HepG2 (cell line): ENCODE measurements around the gene FAM53C. TPM values are rescaled to one million over a fixed set of nuclear protein-coding genes. Genes with fewer than 3 reads are reported as not detected.
"Not testable (repeated sequence)": the region's sequence is repeated elsewhere in the genome, so short reads cannot be mapped to it uniquely, and the experiment has no call there.

ENCODE experiments used
- ATAC-seq: fragments of 200-7000 bp; cut with Tn5 transposase; 3 replicates; pipeline ENCODE4 v1.9.1; 2020; ENCODE audit warnings: mild to moderate bottlenecking, moderate library complexity
- BruUV-seq: library from RNA; stranded (reverse); fragments of 400-500 nt; replicated peaks from 2 replicates; lab custom pipeline; 2021; lab: Mats Ljungman, UMichigan
- CTCF ChIA-PET: fragments of 300-600 bp; formaldehyde crosslinking; extraction: SDS; loops from one replicate; lab custom pipeline; 2021; ENCODE audit warnings: low total read pairs, inconsistent platforms, low intra/inter-chr PET ratio; lab: Yijun Ruan, JAX
- POLR2A ChIA-PET: fragments of 350-600 bp; sonication (Branson Sonifier 250); formaldehyde crosslinking; loops from one replicate; lab custom pipeline; 2020; ENCODE audit warnings: antibody characterized with exemption, inconsistent platforms; lab: Yijun Ruan, JAX
- DNase-seq: peaks from one replicate; pipeline ENCODE4 v3.0.0-alpha.2; 2015; ENCODE audit warnings: low spot score
- FAIRE-seq: peaks from 3 replicates; lab custom pipeline; 2011; peaks lifted over from hg19 to GRCh38; lab: Jason Lieb, UNC
- H2AFZ ChIP-seq: one replicate; pipeline ENCODE4 v1.6.1; 2011; ENCODE audit warnings: low read length, inconsistent platforms
- H3K27ac ChIP-seq: fragments of 300-600 bp; 3 replicates; pipeline ENCODE4 v1.8.0; 2011; ENCODE audit warnings: mixed run types, mild to moderate bottlenecking, mixed read lengths, low read length, inconsistent platforms; ENCODE audit not compliant: insufficient read depth; ENCODE audit errors: extremely low read length
- H3K27me3 ChIP-seq, 2 experiments: fragments of 200-600 bp in 1 of 2; 2 replicates in 1 of 2; 3 replicates in 1 of 2; pipeline versions ENCODE4 v1.6.0 to v1.8.0; 2011; ENCODE audit warnings: low read length in 2 of 2, mild to moderate bottlenecking in 2 of 2, moderate library complexity in 2 of 2, inconsistent platforms in 1 of 2; ENCODE audit not compliant: insufficient read depth in 2 of 2, control insufficient read depth in 1 of 2
- H3K36me3 ChIP-seq, 2 experiments: fragments of 200-600 bp in 1 of 2; replicated peaks in 1 of 2; 2 replicates in 1 of 2; 3 replicates in 1 of 2; pipeline versions ENCODE4 v1.5.1 to v1.8.0; 2011; ENCODE audit warnings: low read length in 2 of 2, inconsistent platforms in 1 of 2; ENCODE audit not compliant: insufficient read depth in 2 of 2, control insufficient read depth in 1 of 2
- H3K4me1 ChIP-seq: 2 replicates; pipeline ENCODE4 v1.5.1; 2012; ENCODE audit warnings: low read length, inconsistent platforms; ENCODE audit not compliant: insufficient read depth
- H3K4me2 ChIP-seq: 2 replicates; pipeline ENCODE4 v1.6.0; 2011; ENCODE audit warnings: low read depth, low read length, inconsistent platforms
- H3K4me3 ChIP-seq, 3 experiments: fragments of 200-600 bp in 1 of 3; sonication (generic), shearing (Covaris generic) in 1 of 3; replicated peaks in 1 of 3; 2 replicates each; pipeline ENCODE4 v1.5.1; 2011 to 2016; ENCODE audit warnings: low read length in 3 of 3, inconsistent platforms in 2 of 3, low read depth in 2 of 3, mild to moderate bottlenecking in 2 of 3, control low read depth in 1 of 3, mixed read lengths in 1 of 3; ENCODE audit not compliant: insufficient read depth in 1 of 3
- H3K79me2 ChIP-seq: one replicate; pipeline ENCODE4 v1.6.1; 2011; ENCODE audit warnings: low read length, inconsistent platforms; ENCODE audit not compliant: insufficient read depth
- H3K9ac ChIP-seq: 2 replicates; pipeline ENCODE4 v1.6.0; 2011; ENCODE audit warnings: mild to moderate bottlenecking, low read depth, low read length, inconsistent platforms; ENCODE audit not compliant: insufficient read depth
- H3K9me3 ChIP-seq: 2 replicates; pipeline ENCODE4 v1.5.1; 2012; ENCODE audit warnings: mild to moderate bottlenecking, low read length
- H4K20me1 ChIP-seq: 2 replicates; pipeline ENCODE4 v1.6.0; 2011; ENCODE audit warnings: inconsistent platforms, mild to moderate bottlenecking, low read length, moderate library complexity; ENCODE audit not compliant: insufficient read depth
- RBFOX2 ChIP-seq: fragments of 200-400 bp; formaldehyde crosslinking; IDR thresholded peaks from 2 replicates; pipeline ENCODE4 v1.6.1; 2017; ENCODE audit warnings: low read depth, mild to moderate bottlenecking, low read length
- ZNF430 ChIP-seq: sonication (generic); formaldehyde crosslinking; IDR thresholded peaks from 2 replicates; pipeline ENCODE4 v1.9.0; 2021; ENCODE audit warnings: mild to moderate bottlenecking, missing genetic modification reagents
- WGBS: methylation state at CpG from one replicate; pipeline ENCODE4 v1.1.6; 2017; ENCODE audit warnings: low lambda C conversion rate; 5-methylcytosine and 5-hydroxymethylcytosine counted together
- in situ Hi-C: cut with HindIII; loops from 2 replicates; pipeline ENCODE4 v1.10.0; 2017; ENCODE audit warnings: low pct_unique_long_range_greater_than_20kb; ENCODE audit not compliant: extremely low pct_ligation_motif_present
- intact Hi-C: fragments of 100-400 bp; cut with micrococcal nuclease; formaldehyde crosslinking; loops from one replicate; pipeline ENCODE4 v1.10.0; 2022; ENCODE audit not compliant: unreplicated experiment
- polyA plus RNA-seq, 8 experiments: library from polyadenylated mRNA; depleted of rRNA in 3 of 8; stranded (reverse) in 7 of 8; unstranded in 1 of 8; fragments of >200 nt; fragmentation: Illumina TruSeq in 4 of 8; extraction: Trizol in 4 of 8; gene quantifications; 2 replicates each; pipeline versions ENCODE4 v1.2.1 to v1.2.3, GENCODE V29; 2011 to 2016; ENCODE audit warnings: low read depth in 4 of 8, missing spikeins in 1 of 8, mixed read lengths in 1 of 8; ENCODE audit not compliant: insufficient read depth in 1 of 8
- total RNA-seq, 5 experiments: library from RNA; depleted of rRNA; stranded (reverse); fragments of >200 nt; fragmentation: Illumina TruSeq; extraction: Trizol; gene quantifications; 2 replicates each; pipeline ENCODE4 v1.2.3, GENCODE V29; 2016; ENCODE audit warnings: low read depth in 1 of 5

The FAM53C gene
- total and polyA plus RNA-seq, 2 of the 13 experiments (the other 11 are each of a cell fraction or from before 2014, with no cell fraction given), result 26.9 to 30.1 TPM

GRCh38 chr5:138316355-138316754, 21.7 kb upstream of the FAM53C start:
- no TSS peak for BruUV-seq
- FAIRE-seq, result no peak

GRCh38 chr5:138318211-138318610, 19.9 kb upstream of the FAM53C start:
- FAIRE-seq, H3K79me2 ChIP-seq, CTCF ChIA-PET: not testable (repeated sequence)

More at GRCh38 chr5:138316355-138316754, 21.7 kb upstream of the FAM53C start:
- TF ChIP-seq RBFOX2 (no peak), ZNF430 (CRISPR knock-in tag) (no peak)
- TF ChIP-seq, all 625 proteins: peak for 0
- CTCF ChIA-PET, result no interaction called here
- H3K27me3 ChIP-seq, result no peaks in the 10 kb centered on the region
- 92% methylated on average over 3 of the region's 3 CpGs for WGBS
- H3K79me2 ChIP-seq, result no peaks in the 10 kb centered on the region
- no peak overlapping the region for H3K27ac ChIP-seq
- in situ Hi-C loops, result no loop called here
- H3K9ac ChIP-seq, result no peak overlapping the region
- POLR2A ChIA-PET, result no interaction called here
- no peak for ATAC-seq
- H3K4me3 ChIP-seq, result no peak overlapping the region
- no peaks in the 10 kb centered on the region for H3K9me3 ChIP-seq
- DNase-seq, result no peak
- intact Hi-C loops, result no loop called here
- H3K4me2 ChIP-seq, result no peak overlapping the region
- H2AFZ ChIP-seq, result no peak overlapping the region
- H3K4me1 ChIP-seq, result no peaks in the 10 kb centered on the region
- peaks cover 5 to 36% of the 10 kb centered on the region in 2 experiments; a peak in 4 of 5 replicates for H3K36me3 ChIP-seq
- H4K20me1 ChIP-seq, result no peaks in the 10 kb centered on the region

More at GRCh38 chr5:138318211-138318610, 19.9 kb upstream of the FAM53C start:
- intact Hi-C loops, H3K4me3 ChIP-seq, BruUV-seq, in situ Hi-C loops, H3K9me3 ChIP-seq, H3K27me3 ChIP-seq, H3K9ac ChIP-seq, H4K20me1 ChIP-seq, H3K4me2 ChIP-seq, H3K4me1 ChIP-seq, DNase-seq, POLR2A ChIA-PET, H3K27ac ChIP-seq, H2AFZ ChIP-seq, ATAC-seq: not testable (repeated sequence)
- WGBS, result 93% methylated on average over 4 of the region's 4 CpGs
- peaks cover 5 to 34% of the 10 kb centered on the region in 2 experiments; a peak in 4 of 5 replicates for H3K36me3 ChIP-seq
